Measurements from ENCODE around the gene SRGAP1. TPM values are rescaled to one million over a fixed set of nuclear protein-coding genes. Genes with fewer than 3 reads are reported as not detected.

The SRGAP1 gene
- polyA plus RNA-seq, 6 donors from 2014 or later = 0.01 to 0.26 (median 0.05) TPM

GRCh38 chr12:64178122-64178521 is 333.6 kb downstream of the SRGAP1 start:
- ATAC-seq (ENCODE audit: low read depth in 2 of 2) = no peak
- DNase-seq = no peak
- H3K27ac Mint-ChIP-seq = no peak overlapping the region
- H3K4me3 Mint-ChIP-seq = no peak overlapping the region
- peaks cover 0 to 4% (median 0%) of the 10 kb centered on the region in 3 donors for H3K4me1 Mint-ChIP-seq
- H3K9me3 Mint-ChIP-seq = peaks cover 0 to 5% (median 0%) of the 10 kb centered on the region in 7 donors
- peaks cover 6 to 8% of the 10 kb centered on the region in 2 donors for H3K36me3 Mint-ChIP-seq
- no peaks in the 10 kb centered on the region for H3K27me3 Mint-ChIP-seq

- no peak for ATAC-seq (ENCODE audit: low read depth in 2 of 2)
Measured at GRCh38 chr12:64180951-64181350, 336.5 kb downstream of the SRGAP1 start.

GRCh38 chr12:64181430-64182291 is 337.2 kb downstream of the SRGAP1 start:
- peaks cover 0 to 5% (median 0%) of the 10 kb centered on the region in 7 donors for H3K9me3 Mint-ChIP-seq
- peaks cover 0 to 4% (median 0%) of the 10 kb centered on the region in 3 donors for H3K4me1 Mint-ChIP-seq
- H3K4me3 Mint-ChIP-seq = no peak overlapping the region
- DNase-seq (no peak), ATAC-seq (ENCODE audit: low read depth in 2 of 2) (no peak)
- H3K36me3 Mint-ChIP-seq = peaks cover 6 to 10% of the 10 kb centered on the region in 2 donors
- no peak overlapping the region for H3K27ac Mint-ChIP-seq
- H3K27me3 Mint-ChIP-seq = no peaks in the 10 kb centered on the region

More at GRCh38 chr12:64180951-64181350, 336.5 kb downstream of the SRGAP1 start:
- Mint-ChIP-seq H3K36me3 (peaks cover 6 to 10% of the 10 kb centered on the region in 2 donors), H3K4me1 (peaks cover 0 to 4% (median 0%) of the 10 kb centered on the region in 3 donors), H3K27me3 (no peaks in the 10 kb centered on the region), H3K4me3 (no peak overlapping the region), H3K27ac (no peak overlapping the region), H3K9me3 (peaks cover 0 to 5% (median 0%) of the 10 kb centered on the region in 7 donors)
- DNase-seq = no peak

- ATAC-seq (ENCODE audit: low read depth in 2 of 2) = no peak
- H3K27me3 Mint-ChIP-seq = no peaks in the 10 kb centered on the region
Measured at GRCh38 chr12:64184216-64184615, 339.7 kb downstream of the SRGAP1 start.

GRCh38 chr12:64186789-64187188 is 342.3 kb downstream of the SRGAP1 start:
- no peak overlapping the region for H3K27ac Mint-ChIP-seq
- ATAC-seq (ENCODE audit: low read depth in 2 of 2) (no peak), DNase-seq (no peak)
- no peak overlapping the region for H3K4me3 Mint-ChIP-seq
- peaks cover 4 to 9% (median 6%) of the 10 kb centered on the region in 3 donors for H3K4me1 Mint-ChIP-seq
- no peaks in the 10 kb centered on the region for H3K27me3 Mint-ChIP-seq
- H3K9me3 Mint-ChIP-seq = peaks cover 0 to 5% (median 0%) of the 10 kb centered on the region in 7 donors
- peaks cover 6 to 10% of the 10 kb centered on the region in 2 donors for H3K36me3 Mint-ChIP-seq

More at GRCh38 chr12:64184216-64184615, 339.7 kb downstream of the SRGAP1 start:
- Mint-ChIP-seq H3K9me3 (peaks cover 0 to 5% (median 0%) of the 10 kb centered on the region in 7 donors), H3K27ac (no peak overlapping the region), H3K4me3 (no peak overlapping the region), H3K4me1 (peaks cover 0 to 8% (median under 1%) of the 10 kb centered on the region in 3 donors), H3K36me3 (peaks cover 6 to 10% of the 10 kb centered on the region in 2 donors)
- no peak for DNase-seq

DNA sequence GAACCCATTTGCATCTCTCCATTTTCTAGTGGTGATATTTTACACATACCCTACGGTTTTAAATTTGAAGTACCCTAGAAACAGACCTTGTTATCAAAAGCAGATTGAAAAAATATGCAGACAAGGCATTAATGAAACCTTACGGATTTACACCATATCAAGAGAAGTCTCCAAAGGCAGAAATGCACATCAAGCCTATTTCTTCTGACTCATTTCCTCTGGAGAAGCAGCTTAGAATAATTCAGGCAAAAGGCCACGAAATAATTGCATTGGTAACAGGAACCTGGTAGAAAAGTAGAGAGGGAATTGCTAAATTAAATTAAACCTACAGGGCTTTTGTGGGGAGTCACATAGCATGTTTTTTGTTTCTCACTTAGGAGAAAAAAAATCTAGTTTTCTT is 342.9 kb downstream of the SRGAP1 start:
- DNase-seq (no peak), ATAC-seq (ENCODE audit: low read depth in 2 of 2) (no peak)
- Mint-ChIP-seq H3K9me3 (peaks cover 0 to 5% (median 0%) of the 10 kb centered on the region in 7 donors), H3K4me3 (no peak overlapping the region), H3K36me3 (peaks cover 8 to 9% of the 10 kb centered on the region in 2 donors), H3K27me3 (no peaks in the 10 kb centered on the region), H3K27ac (no peak overlapping the region), H3K4me1 (peaks cover 4 to 12% (median 6%) of the 10 kb centered on the region in 3 donors)

- ATAC-seq (ENCODE audit: low read depth in 2 of 2) (no peak), DNase-seq (no peak)
- Mint-ChIP-seq H3K9me3 (peaks cover 0 to 4% (median 0%) of the 10 kb centered on the region in 7 donors), H3K4me1 (peaks cover 4 to 14% (median 6%) of the 10 kb centered on the region in 3 donors), H3K4me3 (peak overlapping the region in 1 of 8 donors; percentile 26), H3K27me3 (no peaks in the 10 kb centered on the region), H3K36me3 (peaks cover 4 to 10% of the 10 kb centered on the region in 2 donors), H3K27ac (no peak overlapping the region)
Measured at GRCh38 chr12:64187794-64188193, 343.3 kb downstream of the SRGAP1 start.

DNA sequence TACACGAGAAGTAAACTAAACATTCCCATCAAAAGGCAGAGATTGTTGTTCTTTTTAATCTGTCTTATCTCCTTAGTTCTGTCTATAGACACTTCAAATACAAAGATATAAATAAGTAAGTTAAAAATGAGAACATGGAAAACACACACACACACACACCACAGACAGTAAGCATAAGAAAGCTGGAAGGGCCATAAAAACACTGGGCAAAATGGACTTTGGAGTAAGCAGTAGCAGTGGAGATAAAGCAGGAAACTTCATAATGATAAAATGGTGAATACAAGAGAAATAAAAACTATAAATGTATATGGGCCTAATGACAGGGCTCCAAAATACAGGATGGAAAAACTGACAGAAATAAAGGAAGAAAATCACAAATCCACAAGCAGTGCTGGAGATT is 345.0 kb downstream of the SRGAP1 start:
- H3K9me3 Mint-ChIP-seq = no peaks in the 10 kb centered on the region
- DNase-seq = no peak
- no peak overlapping the region for H3K4me3 Mint-ChIP-seq
- no peaks in the 10 kb centered on the region for H3K27me3 Mint-ChIP-seq
- peaks cover 12 to 20% of the 10 kb centered on the region in 2 donors for H3K36me3 Mint-ChIP-seq
- peaks cover 4 to 16% (median 6%) of the 10 kb centered on the region in 3 donors for H3K4me1 Mint-ChIP-seq
- ATAC-seq (ENCODE audit: low read depth in 2 of 2) = no peak
- peak overlapping the region in 1 of 6 donors; percentile 47 for H3K27ac Mint-ChIP-seq

GRCh38 chr12:64190140-64190539 is 345.6 kb downstream of the SRGAP1 start:
- Mint-ChIP-seq H3K36me3 (peaks cover 18 to 24% of the 10 kb centered on the region in 2 donors), H3K4me1 (peaks cover 4 to 16% (median 6%) of the 10 kb centered on the region in 3 donors), H3K27ac (no peak overlapping the region), H3K9me3 (no peaks in the 10 kb centered on the region), H3K27me3 (no peaks in the 10 kb centered on the region), H3K4me3 (no peak overlapping the region)
- no peak for ATAC-seq (ENCODE audit: low read depth in 2 of 2)
- DNase-seq = no peak

DNA sequence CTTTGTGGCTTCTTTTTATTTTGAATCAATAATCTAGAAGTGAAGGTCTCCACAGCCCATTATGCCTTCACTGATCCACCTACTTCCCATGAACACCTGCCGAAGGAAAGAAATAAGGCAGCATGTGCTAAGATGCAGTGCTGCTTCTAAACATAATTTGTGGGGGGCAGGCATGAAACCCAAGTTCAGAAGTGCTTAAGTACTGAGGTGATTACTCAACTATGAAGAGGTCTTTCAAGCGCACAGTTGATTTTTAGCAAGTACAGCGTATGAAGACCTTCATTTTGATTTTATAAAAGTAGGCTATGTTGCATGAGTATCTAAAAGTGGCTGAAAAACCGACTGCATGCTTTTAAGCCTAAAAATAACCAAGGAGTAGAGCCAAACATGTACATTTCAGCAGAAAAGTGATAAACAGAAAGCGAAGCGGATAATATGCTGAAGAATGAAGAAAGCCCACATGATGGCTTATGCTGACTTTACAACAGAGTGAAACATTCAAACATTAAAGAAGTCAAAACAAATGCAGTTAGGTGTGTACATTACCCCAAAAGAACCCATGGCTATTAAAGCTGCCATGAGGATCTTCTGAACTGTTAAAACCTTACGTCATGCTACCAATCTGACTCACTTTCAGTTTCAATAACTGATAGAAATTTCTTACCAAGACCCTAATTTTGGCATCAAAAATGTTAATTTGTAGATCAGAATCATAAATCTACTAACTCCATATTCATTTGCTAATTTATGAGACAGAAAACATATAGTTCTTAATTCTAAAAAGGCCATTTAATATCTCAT is 348.3 kb downstream of the SRGAP1 start:
- Mint-ChIP-seq H3K4me3 (no peak overlapping the region), H3K36me3 (peaks cover 18 to 26% of the 10 kb centered on the region in 2 donors), H3K27ac (no peak overlapping the region), H3K4me1 (peaks cover 4 to 16% (median 6%) of the 10 kb centered on the region in 3 donors), H3K27me3 (no peaks in the 10 kb centered on the region), H3K9me3 (no peaks in the 10 kb centered on the region)
- ATAC-seq (ENCODE audit: low read depth in 2 of 2) (no peak), DNase-seq (no peak)

GRCh38 chr12:64193931-64194330 is 349.4 kb downstream of the SRGAP1 start:
- ATAC-seq (ENCODE audit: low read depth in 2 of 2) (no peak), DNase-seq (no peak)
- no peak overlapping the region for H3K4me3 Mint-ChIP-seq
- H3K36me3 Mint-ChIP-seq = peaks cover 18 to 26% of the 10 kb centered on the region in 2 donors
- H3K9me3 Mint-ChIP-seq = no peaks in the 10 kb centered on the region
- H3K27me3 Mint-ChIP-seq = no peaks in the 10 kb centered on the region
- peaks cover 4 to 12% (median 6%) of the 10 kb centered on the region in 3 donors for H3K4me1 Mint-ChIP-seq
- H3K27ac Mint-ChIP-seq = peak overlapping the region in 1 of 6 donors; percentile 49

DNA sequence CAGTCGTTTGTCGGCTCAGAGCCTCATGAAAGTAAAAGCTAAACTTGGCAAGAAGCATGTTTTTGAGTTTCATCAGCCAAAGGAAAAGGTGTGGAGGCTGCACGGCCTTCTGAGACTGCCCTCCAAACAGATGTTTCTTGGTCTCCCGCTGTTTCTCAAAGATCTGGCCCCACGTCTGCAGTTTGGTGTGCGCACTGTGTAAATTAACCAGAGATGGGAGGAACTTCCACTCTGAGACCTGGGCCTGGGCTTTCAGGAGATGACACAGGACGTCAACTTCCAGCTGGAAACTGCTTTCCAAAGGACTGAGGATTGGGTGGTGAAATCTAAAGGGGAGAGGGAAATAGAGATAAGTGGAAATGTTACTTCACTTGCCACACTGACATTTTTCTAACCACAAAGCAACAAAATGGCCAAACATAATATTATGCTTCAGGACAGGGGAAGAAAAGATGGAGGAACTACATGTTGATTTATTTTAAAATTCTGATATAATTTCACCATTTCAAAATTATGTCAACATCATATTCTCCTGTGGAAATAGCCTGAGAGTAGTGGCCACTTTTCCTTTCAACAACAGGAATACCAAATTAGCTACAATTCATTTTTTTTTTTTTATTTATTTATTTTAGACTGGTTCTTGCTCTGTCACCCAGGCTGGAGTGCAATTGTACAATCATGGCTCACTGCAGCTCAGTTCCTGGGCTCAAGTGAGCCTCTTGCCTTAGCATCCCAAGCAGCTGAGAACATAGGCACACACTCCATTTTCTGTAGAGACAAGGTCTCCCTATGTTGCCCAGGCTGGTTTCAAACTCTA is 350.0 kb downstream of the SRGAP1 start:
- Mint-ChIP-seq H3K9me3 (no peaks in the 10 kb centered on the region), H3K4me1 (peaks cover 3 to 8% (median 4%) of the 10 kb centered on the region in 3 donors), H3K4me3 (no peak overlapping the region), H3K27ac (peak overlapping the region in 1 of 6 donors; percentile 81), H3K36me3 (peaks cover 18 to 26% of the 10 kb centered on the region in 2 donors), H3K27me3 (no peaks in the 10 kb centered on the region)
- ATAC-seq (ENCODE audit: low read depth in 2 of 2) = no peak
- DNase-seq = no peak
